Esophagus muscularis mucosa (tissue), 3 donors: ENCODE results near the gene BPIFB4.

Experiments
- CTCF ChIP-seq, 3 experiments: fragments of 200-600 bp in 2 of 3; fragments of 450-650 bp in 1 of 3; sonication (generic) in 2 of 3; IDR thresholded peaks; one replicate each; pipeline ENCODE4 v1.5.1; 2017 to 2019; ENCODE audit warnings: antibody characterized with exemption in 3 of 3, mild to moderate bottlenecking in 2 of 3, moderate library complexity in 1 of 3
- EP300 ChIP-seq: sonication (generic); formaldehyde crosslinking; IDR thresholded peaks from one replicate; pipeline ENCODE4 v1.6.1; 2017; ENCODE audit warnings: antibody characterized with exemption

- no peak for TF ChIP-seq CTCF (IDR thresholded peaks at IDR 0.05)
- TF ChIP-seq EP300, result no peak
Observed at GRCh38 chr20:33132513-33133372, 53.3 kb downstream of the BPIFB4 start.
